ENCODE results near the gene ALPI.

ALPI gene

DNA sequence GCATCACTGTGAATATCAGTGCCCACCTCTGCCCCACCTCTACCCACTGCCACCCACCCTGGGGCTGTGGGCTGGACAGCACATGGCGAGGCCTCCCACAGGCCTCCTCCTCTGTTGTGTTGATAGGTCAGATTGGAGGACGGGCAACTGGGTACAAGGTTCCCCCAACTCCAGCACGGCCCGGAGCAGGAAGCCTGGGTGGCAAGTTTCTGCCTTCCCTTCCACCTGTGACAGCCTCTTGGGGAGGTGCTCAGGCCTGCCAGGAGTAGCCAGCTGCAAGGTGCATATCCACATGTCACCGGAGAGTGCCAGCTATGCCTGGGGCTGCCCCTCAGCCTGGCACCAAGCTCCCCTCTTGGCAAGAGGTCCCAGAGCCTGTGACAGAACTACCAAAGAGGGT, 38.6 kb downstream of the ALPI start:
- DNase-seq (ENCODE audit: low read depth in 1 of 2, low spot score in 1 of 2): no peak

GRCh38 chr2:232495292-232495691, 39.3 kb downstream of the ALPI start:
- DNase-seq (ENCODE audit: low read depth in 1 of 2, low spot score in 1 of 2): no peak

GRCh38 chr2:232496501-232497270, 40.7 kb downstream of the ALPI start:
- DNase-seq (ENCODE audit: low read depth in 1 of 2, low spot score in 1 of 2): no peak

DNA sequence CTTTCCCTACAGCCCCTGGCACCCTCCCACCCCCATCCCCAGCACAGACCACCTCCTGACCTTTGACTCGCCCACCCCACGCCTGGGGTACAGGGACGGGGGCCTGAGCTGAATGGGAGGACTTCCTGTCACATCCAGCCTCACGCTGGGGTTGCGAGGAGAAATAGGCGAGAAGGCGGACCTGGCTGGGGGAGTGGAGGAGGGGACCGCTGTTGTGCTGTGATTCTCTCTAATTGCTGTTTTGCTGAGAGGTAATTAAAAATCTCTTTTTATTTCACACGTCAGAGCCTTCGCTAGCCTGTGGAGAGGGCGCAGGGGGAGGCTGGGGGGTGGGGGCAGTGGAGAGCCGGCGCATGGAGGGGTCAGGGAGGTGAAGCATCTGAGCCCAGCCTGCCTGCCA, 41.4 kb downstream of the ALPI start:
- no peak for DNase-seq (ENCODE audit: low read depth in 1 of 2, low spot score in 1 of 2)

- DNase-seq (ENCODE audit: low read depth in 1 of 2, low spot score in 1 of 2): no peak
These were observed 42.5 kb downstream of the ALPI start for GRCh38 chr2:232498452-232498851.

- no peak for DNase-seq (ENCODE audit: low read depth in 1 of 2, low spot score in 1 of 2)
These were observed 45.4 kb downstream of the ALPI start for GRCh38 chr2:232501331-232501771.

GRCh38 chr2:232501794-232502390, 45.9 kb downstream of the ALPI start:
- DNase-seq (ENCODE audit: low read depth in 1 of 2, low spot score in 1 of 2): no peak

DNA sequence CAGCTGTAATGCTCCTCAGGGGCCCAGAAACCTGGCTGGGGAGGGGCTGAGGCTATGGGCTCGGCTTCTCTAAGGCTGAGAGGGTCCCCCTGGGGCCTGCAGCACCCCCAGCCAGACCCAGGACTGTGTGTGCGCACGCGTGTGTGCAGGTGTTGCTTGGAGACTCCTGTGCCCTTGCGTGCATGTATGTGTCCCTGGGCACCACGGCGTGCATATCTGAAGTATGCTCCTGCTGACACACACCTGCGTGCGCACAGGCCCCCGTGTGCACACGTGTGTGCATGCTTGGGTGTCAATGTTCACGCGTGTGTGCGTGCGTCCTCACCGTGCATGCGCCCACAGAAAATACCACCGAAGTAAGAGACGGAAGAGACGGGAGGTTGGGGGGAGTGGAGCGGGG, 46.6 kb downstream of the ALPI start:
- DNase-seq (ENCODE audit: low read depth in 1 of 2, low spot score in 1 of 2): no peak

DNA sequence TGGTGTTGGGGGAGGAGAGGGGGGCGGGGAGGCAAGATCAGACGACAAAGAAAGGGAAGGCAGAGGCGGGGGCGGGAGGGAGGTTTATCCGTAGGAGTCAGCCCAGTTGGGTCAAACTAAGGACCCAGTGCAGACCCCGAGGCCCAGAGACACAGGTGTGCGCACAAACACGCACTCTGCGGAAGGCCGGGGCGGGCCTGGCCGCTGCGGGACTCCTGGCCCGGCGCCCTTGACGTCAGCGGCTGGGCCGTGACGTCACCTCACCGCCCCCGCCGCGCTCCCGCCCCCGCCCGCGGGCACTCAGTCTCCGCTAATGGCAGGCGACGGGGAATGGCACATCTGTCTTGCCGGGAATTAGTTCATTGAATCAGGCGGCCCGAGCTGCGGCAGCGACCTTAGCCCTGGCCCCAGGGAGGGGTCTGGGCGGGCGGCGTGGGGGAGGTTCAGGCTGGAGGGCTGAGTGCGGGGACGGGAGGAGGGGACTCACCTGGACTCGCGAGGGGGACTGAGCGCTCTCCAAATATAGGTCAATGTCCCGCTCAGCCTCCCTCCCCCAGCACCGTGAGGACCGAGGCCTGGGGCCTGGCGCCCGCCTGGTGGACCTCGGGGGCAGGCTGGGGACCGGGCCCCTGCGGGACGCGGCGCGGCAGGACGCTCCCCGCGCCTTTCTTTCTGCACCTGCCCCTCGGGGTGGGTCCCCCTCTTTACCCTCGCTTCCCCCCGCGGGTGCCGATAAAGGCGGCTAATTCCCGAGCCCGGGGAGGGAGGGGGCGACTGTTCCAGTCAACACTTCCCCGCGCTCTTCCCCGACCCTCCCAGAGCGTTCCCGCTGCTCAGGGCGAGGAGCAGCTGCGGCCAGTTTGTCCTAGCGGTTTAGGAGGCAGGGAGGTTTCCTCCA, 47.2 kb downstream of the ALPI start:
- DNase-seq (ENCODE audit: low read depth in 1 of 2, low spot score in 1 of 2): no peak

- DNase-seq (ENCODE audit: low read depth in 1 of 2, low spot score in 1 of 2): no peak
These were observed 47.9 kb downstream of the ALPI start for GRCh38 chr2:232503809-232504323.

DNA sequence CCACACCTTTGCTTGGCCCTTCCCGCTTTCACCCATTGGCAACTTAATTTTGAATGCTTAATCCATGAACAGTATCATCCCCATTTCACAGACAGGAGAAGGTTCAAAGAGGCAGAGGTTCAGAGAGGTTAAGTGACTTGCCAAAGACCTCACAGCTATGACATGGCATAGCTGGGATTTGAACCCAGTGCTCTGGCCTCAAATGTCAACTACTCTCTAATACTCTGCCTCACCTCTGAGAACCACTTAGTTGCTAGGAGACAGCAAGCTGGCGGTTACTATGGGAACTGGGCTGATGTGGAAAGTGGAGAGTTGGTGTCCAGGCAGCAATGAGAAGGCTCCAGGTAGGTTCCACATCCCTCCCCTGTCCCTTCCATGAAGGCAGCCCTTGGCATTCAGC, 48.5 kb downstream of the ALPI start:
- DNase-seq (ENCODE audit: low read depth in 1 of 2, low spot score in 1 of 2): no peak

GRCh38 chr2:232505856-232506255, 49.9 kb downstream of the ALPI start:
- DNase-seq (ENCODE audit: low read depth in 1 of 2, low spot score in 1 of 2): no peak

GRCh38 chr2:232506709-232507108, 50.8 kb downstream of the ALPI start:
- no peak for DNase-seq (ENCODE audit: low read depth in 1 of 2, low spot score in 1 of 2)

DNA sequence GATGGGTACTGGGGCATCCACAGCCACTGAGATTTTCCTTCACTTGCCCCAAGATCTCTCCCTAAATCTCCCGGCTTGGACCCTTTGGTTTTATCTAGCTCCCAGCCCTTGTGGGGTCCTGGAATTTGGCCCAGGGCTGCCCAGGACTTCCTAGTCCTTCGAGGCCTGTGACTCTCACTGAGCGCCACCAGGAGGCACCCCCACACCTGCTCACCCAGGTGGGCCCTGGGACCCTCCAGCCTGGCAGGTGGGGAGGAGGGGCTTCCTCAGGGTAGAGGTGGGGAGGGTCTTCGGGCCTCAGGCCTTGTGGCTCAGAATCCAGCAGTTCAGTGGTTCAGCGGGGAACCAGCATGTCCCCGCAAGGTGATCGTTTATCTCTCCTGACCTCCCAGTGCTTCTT, 52.3 kb downstream of the ALPI start:
- no peak for DNase-seq (ENCODE audit: low read depth in 1 of 2, low spot score in 1 of 2)

Data from stimulated activated CD4-positive, alpha-beta T cell treated with anti-CD3 and anti-CD28 coated beads, Interleukin-15, amount 100 ng/mL, for 1 hour (primary cell).